Keratinocyte (primary cell): ENCODE measurements around the gene PRKAB1. TPM values are rescaled to one million over a fixed set of nuclear protein-coding genes. Genes with fewer than 3 reads are reported as not detected.

Experiments
- DNase-seq: peaks from one replicate; pipeline ENCODE4 v3.0.0-alpha.2; 2011; ENCODE audit warnings: low read depth, missing footprints, low spot score
- FAIRE-seq: peaks from 2 replicates; lab custom pipeline; 2011; peaks lifted over from hg19 to GRCh38; lab: Jason Lieb, UNC
- H2AFZ ChIP-seq: 2 replicates; pipeline ENCODE4 v1.6.0; 2012; ENCODE audit warnings: low read length, control low read depth, inconsistent platforms; ENCODE audit not compliant: control insufficient read depth
- H3K27ac ChIP-seq: 2 replicates; pipeline ENCODE4 v1.5.1; 2011; ENCODE audit warnings: low read length; ENCODE audit not compliant: control insufficient read depth, insufficient read depth
- H3K27me3 ChIP-seq: 3 replicates; pipeline ENCODE4 v1.6.0; 2011; ENCODE audit warnings: low read length; ENCODE audit not compliant: control insufficient read depth, insufficient read depth; ENCODE audit errors: extremely low read depth
- H3K36me3 ChIP-seq, 2 experiments: 2 replicates in 1 of 2; 3 replicates in 1 of 2; pipeline ENCODE4 v1.5.1; 2011; ENCODE audit warnings: low read length in 2 of 2, mild to moderate bottlenecking in 1 of 2; ENCODE audit not compliant: control insufficient read depth in 2 of 2, insufficient read depth in 2 of 2; ENCODE audit errors: extremely low read depth in 1 of 2
- H3K4me1 ChIP-seq: 3 replicates; pipeline ENCODE4 v1.5.1; 2011; ENCODE audit warnings: low read length; ENCODE audit not compliant: control insufficient read depth, insufficient read depth; ENCODE audit errors: extremely low read depth
- H3K4me2 ChIP-seq: 3 replicates; pipeline ENCODE4 v1.6.0; 2011; ENCODE audit warnings: low read depth, low read length; ENCODE audit not compliant: control insufficient read depth, insufficient read depth; ENCODE audit errors: extremely low read depth
- H3K4me3 ChIP-seq, 3 experiments: fragments of 200-600 bp in 1 of 3; sonication (generic) in 1 of 3; 2 replicates in 2 of 3; 3 replicates in 1 of 3; pipeline ENCODE4 v1.5.1; 2011 to 2016; ENCODE audit warnings: low read length in 3 of 3, mild to moderate bottlenecking in 3 of 3, control low read depth in 2 of 3, inconsistent platforms in 1 of 3, low read depth in 1 of 3, mixed read lengths in 1 of 3, mixed run types in 1 of 3, moderate library complexity in 1 of 3; ENCODE audit not compliant: control insufficient read depth in 2 of 3, insufficient read depth in 2 of 3; ENCODE audit errors: extremely low read depth in 1 of 3
- H3K79me2 ChIP-seq: 2 replicates; pipeline ENCODE4 v1.6.0; 2012; ENCODE audit warnings: low read length; ENCODE audit not compliant: control insufficient read depth, insufficient read depth
- H3K9ac ChIP-seq: 3 replicates; pipeline ENCODE4 v1.6.0; 2011; ENCODE audit warnings: low read length; ENCODE audit not compliant: control insufficient read depth, insufficient read depth; ENCODE audit errors: extremely low read depth
- H3K9me1 ChIP-seq: 3 replicates; pipeline ENCODE4 v1.6.0; 2011; ENCODE audit warnings: low read length; ENCODE audit not compliant: control insufficient read depth, insufficient read depth; ENCODE audit errors: extremely low read depth
- H3K9me3 ChIP-seq: 2 replicates; pipeline ENCODE4 v1.5.1; 2012; ENCODE audit warnings: low read depth, low read length; ENCODE audit not compliant: control insufficient read depth
- H4K20me1 ChIP-seq: 3 replicates; pipeline ENCODE4 v1.6.0; 2011; ENCODE audit warnings: low read length; ENCODE audit not compliant: control insufficient read depth, insufficient read depth; ENCODE audit errors: extremely low read depth
- CTCF ChIP-seq, 3 experiments: IDR thresholded peaks in 1 of 3; conservative IDR thresholded peaks in 1 of 3; optimal IDR thresholded peaks in 1 of 3; 2 replicates in 2 of 3; 3 replicates in 1 of 3; pipeline versions ENCODE3 to v1.5.1; 2011; ENCODE audit warnings: low read length in 3 of 3, mild to moderate bottlenecking in 3 of 3, moderate library complexity in 2 of 3, control low read depth in 1 of 3, inconsistent platforms in 1 of 3; ENCODE audit not compliant: insufficient read depth in 2 of 3; ENCODE audit errors: extremely low read depth in 1 of 3
- EZH2 ChIP-seq: IDR thresholded peaks from one replicate; pipeline ENCODE4 v1.6.1; 2012; ENCODE audit warnings: inconsistent platforms, mild to moderate bottlenecking, low read length, moderate library complexity
- dilution Hi-C: fragments of 300-500 bp; cut with MboI; formaldehyde crosslinking; loops from one replicate; pipeline ENCODE4 v1.7.0; 2020; ENCODE audit warnings: low sequenced_read_pairs; ENCODE audit not compliant: extremely low pct_ligation_motif_present
- polyA plus RNA-seq, 5 experiments: library from polyadenylated mRNA; depleted of rRNA in 3 of 5; stranded (reverse) in 3 of 5; stranded (forward) in 1 of 5; unstranded in 1 of 5; fragments of >200 nt; gene quantifications; 1 replicate in 1 of 5; 2 replicates in 3 of 5; 3 replicates in 1 of 5; pipeline versions ENCODE4 v1.2.1 to v1.2.3, GENCODE V29; 2011 to 2012; ENCODE audit warnings: missing spikeins in 2 of 5, low read depth in 1 of 5, low replicate concordance in 1 of 5

PRKAB1 gene
- polyA plus RNA-seq, 1 donor (not counting 4 experiments of a cell fraction or from before 2014, with no cell fraction given) = 22.0 TPM

DNA sequence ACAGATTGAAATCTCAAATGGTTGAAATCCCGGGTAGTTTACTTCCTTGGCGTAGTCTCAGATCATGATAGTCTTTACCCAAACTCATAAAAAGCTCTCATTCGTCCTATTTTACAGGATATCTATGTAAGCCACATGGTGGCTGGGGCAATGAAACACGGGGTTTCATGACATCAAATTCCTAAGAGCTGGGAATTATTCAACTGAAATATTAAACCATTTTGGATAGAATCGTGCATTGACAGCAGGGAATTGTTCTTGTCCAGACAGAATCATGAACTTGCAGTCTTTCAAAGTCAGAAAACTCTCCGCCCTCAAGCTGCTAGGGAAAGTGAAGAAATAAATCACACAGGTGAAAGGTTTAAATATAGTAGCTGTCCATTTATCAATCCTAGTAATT lies 33.2 kb upstream of the PRKAB1 start:
- dilution Hi-C loops = no loop called here
- H3K9ac ChIP-seq = no peak overlapping the region
- H3K27ac ChIP-seq = no peak overlapping the region
- H3K4me2 ChIP-seq = no peak overlapping the region
- H3K9me1 ChIP-seq = no peaks in the 10 kb centered on the region
- H4K20me1 ChIP-seq = no peaks in the 10 kb centered on the region
- no peaks in the 10 kb centered on the region for H3K79me2 ChIP-seq
- DNase-seq (no peak), FAIRE-seq (no peak)
- TF ChIP-seq EZH2 (no peak), CTCF (optimal IDR thresholded peaks at IDR 0.05 in 1 of 3, IDR thresholded peaks at IDR 0.05 in 1 of 3, conservative IDR thresholded peaks at IDR 0.05 in 1 of 3; ENCODE audit: extremely low read depth in 1 of 3, insufficient read depth in 2 of 3, low read length in 3 of 3) (no peak)
- H3K36me3 ChIP-seq = no peaks in the 10 kb centered on the region
- no peak overlapping the region for H2AFZ ChIP-seq
- H3K4me3 ChIP-seq = no peak overlapping the region
- no peaks in the 10 kb centered on the region for H3K9me3 ChIP-seq
- no peaks in the 10 kb centered on the region for H3K27me3 ChIP-seq
- no peaks in the 10 kb centered on the region for H3K4me1 ChIP-seq

DNA sequence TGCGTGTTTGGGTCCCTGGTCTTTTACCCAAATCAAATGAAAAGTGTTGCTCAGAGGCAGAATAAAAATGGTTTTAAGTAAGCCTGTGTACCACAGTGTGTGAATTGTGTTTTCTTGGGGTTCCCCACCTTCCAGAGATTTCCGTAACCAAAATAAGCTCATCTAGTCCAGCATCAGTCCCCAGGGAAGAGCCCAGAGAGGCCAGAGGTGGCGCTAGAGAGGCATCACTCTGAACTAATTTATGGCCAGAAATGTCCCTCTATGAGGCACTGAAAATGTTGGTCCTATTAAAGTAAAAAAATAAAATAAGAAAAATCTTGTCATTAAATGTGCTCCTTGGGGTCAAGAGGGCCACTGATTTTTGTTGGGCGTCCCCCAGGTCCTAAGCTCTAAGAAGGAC lies 24.9 kb upstream of the PRKAB1 start:
- FAIRE-seq = no peak
- peak in 1 of 3 experiments; percentile 26 for TF ChIP-seq CTCF (optimal IDR thresholded peaks at IDR 0.05 in 1 of 3, IDR thresholded peaks at IDR 0.05 in 1 of 3, conservative IDR thresholded peaks at IDR 0.05 in 1 of 3; ENCODE audit: extremely low read depth in 1 of 3, insufficient read depth in 2 of 3, low read length in 3 of 3)
- no peak for TF ChIP-seq EZH2
- no peak overlapping the region for H3K27ac ChIP-seq
- dilution Hi-C loops = no loop called here
- H3K4me2 ChIP-seq = no peak overlapping the region
- H3K9ac ChIP-seq = no peak overlapping the region
- no peaks in the 10 kb centered on the region for H3K9me3 ChIP-seq
- no peaks in the 10 kb centered on the region for H3K36me3 ChIP-seq
- DNase-seq = no peak
- H3K9me1 ChIP-seq = no peaks in the 10 kb centered on the region
- H3K79me2 ChIP-seq = no peaks in the 10 kb centered on the region
- H3K27me3 ChIP-seq = no peaks in the 10 kb centered on the region
- no peaks in the 10 kb centered on the region for H3K4me1 ChIP-seq
- no peaks in the 10 kb centered on the region for H4K20me1 ChIP-seq
- H2AFZ ChIP-seq = no peak overlapping the region
- no peak overlapping the region for H3K4me3 ChIP-seq
